NCI-H82 treated with DMSO at 0.1 percent for 48 hours (cell line): ENCODE measurements around the gene TCFL5.
"Not testable (repeated sequence)": the region's sequence is repeated elsewhere in the genome, so short reads cannot be mapped to it uniquely, and the experiment has no call there.

ENCODE experiments used
- DNase-seq: peaks from one replicate; lab custom pipeline; 2025; ENCODE audit not compliant: unreplicated experiment; lab: John Stamatoyannopoulos, UW

TCFL5 gene

DNA sequence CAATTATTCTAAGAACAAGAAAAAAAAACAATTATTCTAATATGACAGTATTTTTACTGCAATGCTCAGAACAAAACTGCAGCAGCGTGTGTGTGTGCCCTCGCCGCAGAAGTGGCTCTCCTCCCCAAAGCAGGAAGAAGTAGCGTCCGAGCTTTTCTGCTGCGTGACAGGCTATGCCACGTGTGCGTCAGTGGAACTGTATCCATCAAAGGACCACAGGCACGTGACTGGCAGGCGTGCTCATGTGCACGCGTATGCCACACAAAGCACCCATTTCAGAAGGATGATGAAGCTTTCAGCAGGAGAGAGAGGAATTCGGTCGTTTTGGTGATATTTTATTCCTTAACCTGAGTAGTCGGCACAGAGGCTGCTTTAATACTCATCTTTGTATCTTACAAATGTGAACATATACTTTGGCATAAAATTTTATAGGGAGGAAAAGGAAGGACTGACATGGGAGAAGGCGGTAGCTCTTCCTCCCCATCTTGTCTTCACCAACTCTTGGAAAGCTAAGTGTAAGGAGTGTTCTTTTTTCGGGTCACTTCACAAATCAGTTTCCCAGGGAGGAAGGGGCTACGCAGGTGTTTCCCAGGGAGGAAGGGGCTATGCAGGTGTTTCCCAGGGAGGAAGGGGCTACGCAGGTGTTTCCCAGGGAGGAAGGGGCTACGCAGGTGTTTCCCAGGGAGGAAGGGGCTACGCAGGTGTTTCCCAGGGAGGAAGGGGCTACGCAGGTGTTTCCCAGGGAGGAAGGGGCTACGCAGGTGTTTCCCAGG is 3.4 kb downstream of the TCFL5 start:
- no peak for DNase-seq

DNA sequence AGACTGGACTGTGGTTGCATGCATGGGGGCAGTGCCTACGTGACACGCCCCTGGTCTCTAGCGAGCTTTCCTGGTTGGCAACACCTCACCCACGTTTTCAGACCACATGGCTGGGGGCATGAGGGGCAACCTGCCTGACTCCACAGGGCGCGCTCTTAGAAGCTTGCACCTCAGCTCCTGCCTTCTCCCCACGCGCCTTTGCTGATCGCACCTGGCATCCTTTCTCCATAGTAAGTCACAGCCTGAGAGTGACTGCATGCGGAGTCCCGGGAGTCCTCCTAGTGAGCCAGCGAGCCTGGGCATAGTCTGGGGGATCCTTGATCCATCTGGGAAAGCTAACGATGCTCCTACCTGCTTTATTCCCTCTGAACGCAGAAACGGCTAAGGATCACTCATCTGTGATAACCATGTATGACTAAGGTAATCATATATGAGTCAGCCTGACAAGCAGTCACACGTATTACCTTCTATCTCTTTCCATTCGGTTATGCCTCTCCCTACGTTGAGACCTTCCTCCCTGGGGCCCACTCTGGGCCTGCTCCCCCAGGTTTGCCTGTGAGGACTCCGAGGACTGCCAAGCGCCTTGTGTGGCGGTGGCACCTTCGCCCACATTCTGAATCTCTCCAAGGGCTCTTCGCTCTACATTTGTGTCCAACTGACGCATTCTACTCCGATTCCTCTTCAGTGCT is 4.5 kb downstream of the TCFL5 start:
- no peak for DNase-seq

GRCh38 chr20:62855120-62855519 is 6.5 kb downstream of the TCFL5 start:
- DNase-seq, result no peak

GRCh38 chr20:62854121-62854520 is 7.5 kb downstream of the TCFL5 start:
- no peak for DNase-seq

- not testable (repeated sequence) for DNase-seq
Measured at GRCh38 chr20:62853304-62853703, 8.3 kb downstream of the TCFL5 start.

- no peak for DNase-seq
Measured at GRCh38 chr20:62852841-62853240, 8.8 kb downstream of the TCFL5 start.

- no peak for DNase-seq
Measured at GRCh38 chr20:62852196-62852595, 9.4 kb downstream of the TCFL5 start.

GRCh38 chr20:62850333-62850974 is 11.2 kb downstream of the TCFL5 start:
- no peak for DNase-seq

DNA sequence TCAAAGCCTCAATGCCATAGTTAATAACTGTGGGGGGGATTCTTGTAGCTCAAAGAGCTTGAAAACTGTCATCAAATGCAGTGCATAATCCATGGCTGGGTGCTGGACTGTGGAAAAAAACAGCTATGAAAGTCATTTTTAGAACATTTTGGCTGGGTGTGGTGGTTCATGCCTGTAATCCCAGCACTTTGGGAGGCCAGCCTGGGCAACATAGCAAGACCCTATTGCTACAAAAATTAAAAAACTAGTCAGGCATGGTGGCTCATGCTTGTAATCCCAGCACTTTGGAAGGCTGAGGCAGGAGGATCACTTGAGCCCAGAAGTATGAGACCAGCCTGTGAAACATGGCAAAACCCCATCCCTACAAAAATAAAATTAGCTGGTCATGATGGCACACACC is 12.2 kb downstream of the TCFL5 start:
- DNase-seq, result no peak

- DNase-seq, result not testable (repeated sequence)
Measured at GRCh38 chr20:62848917-62849316, 12.7 kb downstream of the TCFL5 start.

DNA sequence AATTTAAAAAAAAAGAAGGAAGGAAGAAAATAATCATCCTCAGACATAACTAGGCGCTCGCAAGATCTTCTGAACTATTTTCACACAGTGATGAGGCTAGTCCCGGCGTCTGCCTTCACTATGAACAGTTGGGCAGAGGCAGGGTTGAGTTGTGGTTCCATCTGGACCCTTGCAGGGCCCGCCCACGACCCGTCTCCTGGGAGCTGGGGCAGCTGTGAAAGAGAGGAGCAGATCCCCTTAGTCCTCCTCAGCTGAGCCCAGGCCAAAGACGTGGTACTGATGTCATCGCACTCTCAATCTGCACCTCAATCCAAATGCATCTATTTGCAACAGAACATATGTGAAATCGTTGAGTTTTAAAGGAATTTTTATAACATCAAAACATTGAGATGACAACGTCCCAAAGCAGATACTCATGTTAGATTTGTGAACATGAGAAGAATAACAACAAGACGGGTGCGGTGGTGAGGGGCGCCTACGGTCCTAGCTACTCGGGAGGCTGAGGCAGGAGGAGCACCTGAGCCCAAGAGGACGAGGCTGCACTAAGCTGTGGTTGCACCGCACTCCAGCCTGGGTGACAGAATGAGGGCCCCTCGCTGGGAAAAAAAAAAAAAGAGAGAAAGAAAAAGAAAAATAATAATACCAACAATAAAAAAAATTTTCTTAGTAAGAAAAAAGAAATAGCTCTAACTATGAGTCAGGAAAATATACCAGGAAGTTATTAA is 15.3 kb downstream of the TCFL5 start:
- no peak for DNase-seq

GRCh38 chr20:62845416-62846160 is 16.0 kb downstream of the TCFL5 start:
- DNase-seq, result no peak

DNA sequence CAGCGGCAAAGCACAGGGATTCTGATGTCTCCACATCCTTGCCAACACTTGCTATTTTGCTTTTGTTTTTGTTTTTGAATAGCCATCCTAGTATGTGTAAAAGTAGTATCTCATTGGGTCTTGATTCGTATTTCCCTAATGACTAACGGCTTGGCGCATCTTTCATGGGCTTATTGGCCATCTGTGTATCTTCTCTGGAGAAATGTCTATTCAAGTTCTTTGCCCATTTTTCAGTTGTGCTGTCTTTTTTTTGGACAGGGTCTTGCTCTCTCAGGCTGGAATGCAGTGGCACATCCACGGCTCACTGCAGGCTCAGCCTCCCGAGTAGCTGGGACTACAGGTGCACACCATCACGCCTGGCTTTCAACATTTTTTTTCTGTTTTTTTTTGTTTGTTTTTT is 17.4 kb downstream of the TCFL5 start:
- no peak for DNase-seq

DNA sequence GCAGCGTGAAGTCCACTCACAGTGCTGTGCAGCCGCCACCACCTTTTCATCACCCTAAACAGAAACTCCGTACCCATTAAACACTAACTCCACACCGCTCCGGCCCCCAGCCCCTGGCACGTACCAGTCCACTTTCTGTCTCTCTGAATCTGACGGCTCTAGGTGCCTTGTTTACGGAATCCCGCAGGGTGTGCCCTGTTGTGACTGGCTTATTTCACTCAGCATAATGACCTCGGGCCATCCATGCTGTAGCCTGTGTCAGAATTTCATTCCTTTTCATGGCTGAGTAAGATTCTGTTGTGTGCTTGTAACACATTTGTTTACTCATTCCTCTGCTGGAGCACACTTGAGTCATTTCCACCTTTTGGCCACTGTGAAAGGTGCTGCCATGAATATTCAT is 18.0 kb downstream of the TCFL5 start:
- no peak for DNase-seq

- no peak for DNase-seq
Measured at GRCh38 chr20:62841705-62842212, 19.9 kb downstream of the TCFL5 start.

GRCh38 chr20:62840244-62841197 is 21.1 kb downstream of the TCFL5 start:
- no peak for DNase-seq

DNA sequence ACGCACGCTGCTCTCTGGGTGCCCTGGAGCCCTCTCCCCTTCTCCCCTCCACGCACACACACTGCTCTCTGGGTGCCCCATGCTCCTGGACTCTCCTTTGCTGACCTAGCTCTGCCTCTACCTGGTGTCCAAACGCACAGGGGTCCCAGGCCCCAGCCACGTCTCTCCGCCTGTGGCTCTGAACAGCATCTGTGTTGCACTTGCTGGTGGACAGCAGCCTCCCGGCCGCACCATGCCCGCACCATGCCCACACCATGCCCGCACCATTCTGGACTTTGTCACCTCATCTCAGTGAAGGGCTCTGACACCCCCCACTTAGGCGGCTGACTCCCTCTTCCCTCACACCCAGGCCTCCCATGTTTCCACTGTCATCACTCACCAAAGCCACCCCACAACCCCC is 21.8 kb downstream of the TCFL5 start:
- no peak for DNase-seq

DNA sequence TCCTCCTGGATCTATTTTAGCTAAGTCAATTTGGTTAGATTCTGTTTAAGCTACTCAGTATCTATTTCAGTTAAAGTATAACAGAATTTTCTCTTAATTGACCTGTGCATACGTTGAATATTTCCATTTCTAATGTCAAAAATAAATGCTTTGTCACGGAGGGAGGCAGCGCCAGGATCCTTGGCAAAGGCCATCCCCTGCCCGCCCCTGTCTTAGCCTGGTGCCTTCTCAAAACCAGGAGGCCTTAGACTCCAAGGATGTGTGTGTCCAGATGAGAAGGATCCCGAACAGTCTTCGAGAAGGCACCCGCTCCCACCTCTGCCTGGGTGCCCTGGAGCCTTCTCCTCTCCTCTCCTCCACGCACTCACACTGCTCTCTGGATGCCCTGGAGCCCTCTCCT is 22.4 kb downstream of the TCFL5 start:
- no peak for DNase-seq

DNA sequence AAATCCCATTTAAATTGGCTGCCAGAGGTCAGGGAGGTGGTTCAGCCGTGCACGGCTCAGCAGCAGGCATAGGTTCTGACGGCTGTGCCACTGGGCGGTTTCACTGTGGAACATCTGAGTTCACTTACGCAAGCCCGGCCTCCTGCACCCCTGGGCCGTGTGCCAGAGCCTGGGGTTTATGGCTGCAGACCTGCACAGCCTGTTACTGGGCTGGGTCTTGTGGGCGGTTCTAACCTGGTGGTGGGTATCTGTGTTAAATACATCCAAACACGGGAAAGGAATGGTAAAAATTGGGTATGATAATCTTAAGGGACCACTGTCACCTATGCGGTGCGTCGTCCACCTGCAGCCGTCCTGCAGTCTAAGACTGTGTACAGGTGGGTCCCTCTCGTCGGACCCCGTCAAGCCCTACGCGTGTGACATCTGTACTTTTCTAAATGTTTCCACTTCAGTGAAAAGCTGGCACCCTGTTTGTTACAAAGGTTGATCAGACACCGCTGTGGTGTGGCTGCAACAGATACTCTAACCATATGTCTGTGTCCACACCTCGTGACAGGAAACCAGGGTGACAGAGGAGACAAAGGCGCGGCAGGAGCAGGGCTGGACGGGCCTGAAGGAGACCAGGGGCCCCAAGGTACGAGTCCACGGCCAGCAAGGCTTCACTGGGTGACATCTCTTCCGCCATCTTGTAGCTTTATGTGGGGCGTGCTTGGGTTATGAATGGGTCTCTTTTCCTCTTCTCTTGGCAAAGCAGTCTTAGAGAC is 23.3 kb downstream of the TCFL5 start:
- no peak for DNase-seq
